Upper lobe of right lung (tissue), 1 donor: Measurements from ENCODE around the gene ASCC3. TPM values are rescaled to one million over a fixed set of nuclear protein-coding genes. Genes with fewer than 3 reads are reported as not detected.

ENCODE experiments used
- ATAC-seq: fragments of 200-7000 bp; cut with Tn5 transposase; one replicate; pipeline ENCODE4 v1.9.1; 2020; ENCODE audit warnings: mild to moderate bottlenecking, moderate library complexity
- DNase-seq: peaks from one replicate; pipeline ENCODE4 v3.0.0-alpha.2; 2020
- H3K27ac ChIP-seq: fragments of 200-600 bp; one replicate; pipeline ENCODE4 v1.8.0; 2022
- H3K27me3 ChIP-seq: fragments of 200-600 bp; one replicate; pipeline ENCODE4 v1.8.0; 2022; ENCODE audit warnings: mild to moderate bottlenecking
- H3K36me3 ChIP-seq: fragments of 200-600 bp; one replicate; pipeline ENCODE4 v1.8.0; 2022
- H3K4me1 ChIP-seq: fragments of 200-600 bp; one replicate; pipeline ENCODE4 v1.8.0; 2022
- H3K4me3 ChIP-seq: fragments of 200-600 bp; one replicate; pipeline ENCODE4 v1.8.0; 2022; ENCODE audit warnings: mild to moderate bottlenecking
- H3K9me3 ChIP-seq: fragments of 200-600 bp; one replicate; pipeline ENCODE4 v1.8.0; 2022
- CTCF ChIP-seq: fragments of 200-600 bp; IDR thresholded peaks from one replicate; pipeline ENCODE4 v1.8.0; 2022; ENCODE audit warnings: antibody characterized with exemption
- intact Hi-C: fragments of 100-400 bp; cut with DNase I; formaldehyde crosslinking; loops from one replicate; pipeline ENCODE4 v1.11.0; 2022
- total RNA-seq: library from RNA; stranded (reverse); fragmentation: NEBNext Ultra II Directional; extraction: Animal tissue kit (Norgen Biotek cat#: 25700); gene quantifications from one replicate; pipeline ENCODE4 v1.2.1, GENCODE V29; 2021
- donor health status: DM: no; HTN: yes; CAD: no; lungs with severe emphysema.

ASCC3 gene
- total RNA-seq, 1 donor from 2014 or later: 39.5 TPM

- Histone ChIP-seq H3K9me3 (no peaks in the 10 kb centered on the region), H3K4me1 (no peaks in the 10 kb centered on the region), H3K27ac (no peak overlapping the region), H3K27me3 (no peaks in the 10 kb centered on the region), H3K4me3 (no peak overlapping the region), H3K36me3 (peaks cover 5% of the 10 kb centered on the region)
- TF ChIP-seq CTCF: no peak
- ATAC-seq (no peak), DNase-seq (no peak)
- intact Hi-C loops: no loop called here
Measured at GRCh38 chr6:100810015-100810414, 71.1 kb downstream of the ASCC3 start.

GRCh38 chr6:100809346-100809745, 71.8 kb downstream of the ASCC3 start:
- Histone ChIP-seq H3K36me3 (peaks cover 9% of the 10 kb centered on the region), H3K4me1 (no peaks in the 10 kb centered on the region), H3K9me3 (no peaks in the 10 kb centered on the region), H3K4me3 (no peak overlapping the region), H3K27me3 (no peaks in the 10 kb centered on the region), H3K27ac (no peak overlapping the region)
- no peak for TF ChIP-seq CTCF
- no peak for ATAC-seq
- intact Hi-C loops: no loop called here
- DNase-seq: no peak

- Histone ChIP-seq H3K27ac (no peak overlapping the region), H3K27me3 (no peaks in the 10 kb centered on the region), H3K4me3 (no peak overlapping the region), H3K36me3 (peaks cover 9% of the 10 kb centered on the region), H3K9me3 (no peaks in the 10 kb centered on the region), H3K4me1 (no peaks in the 10 kb centered on the region)
- no peak for ATAC-seq
- TF ChIP-seq CTCF: no peak
- intact Hi-C loops: no loop called here
- DNase-seq: no peak
Measured at GRCh38 chr6:100808638-100809275, 72.4 kb downstream of the ASCC3 start.

- no peaks in the 10 kb centered on the region for H3K9me3 ChIP-seq
- no peaks in the 10 kb centered on the region for H3K27me3 ChIP-seq
- ATAC-seq: peak; percentile 60
- H3K4me3 ChIP-seq: no peak overlapping the region
- TF ChIP-seq CTCF: no peak
- no peaks in the 10 kb centered on the region for H3K4me1 ChIP-seq
- H3K36me3 ChIP-seq: peaks cover 9% of the 10 kb centered on the region
- DNase-seq: no peak
- no peak overlapping the region for H3K27ac ChIP-seq
- intact Hi-C loops: no loop called here
Measured at GRCh38 chr6:100806296-100806695, 74.8 kb downstream of the ASCC3 start.

GRCh38 chr6:100803264-100804045, 77.7 kb downstream of the ASCC3 start:
- H3K27me3 ChIP-seq: no peaks in the 10 kb centered on the region
- H3K4me1 ChIP-seq: no peaks in the 10 kb centered on the region
- no peaks in the 10 kb centered on the region for H3K9me3 ChIP-seq
- DNase-seq: no peak
- peaks cover 14% of the 10 kb centered on the region for H3K36me3 ChIP-seq
- TF ChIP-seq CTCF: no peak
- intact Hi-C loops: no loop called here
- H3K27ac ChIP-seq: no peak overlapping the region
- H3K4me3 ChIP-seq: no peak overlapping the region
- ATAC-seq: no peak
